Lower leg skin (tissue), 3 donors: ENCODE results near the gene DENND1A.

Experiments used
- CTCF ChIP-seq, 3 donors: fragments of 450-650 bp; IDR thresholded peaks; one replicate each; pipeline ENCODE4 v1.5.1; 2016; ENCODE audit warnings: antibody characterized with exemption in 3 of 3, mild to moderate bottlenecking in 3 of 3, moderate library complexity in 2 of 3
- POLR2A ChIP-seq, 2 donors: fragments of 450-650 bp; IDR thresholded peaks; one replicate each; pipeline ENCODE4 v1.6.1; 2016 to 2017; ENCODE audit warnings: antibody characterized with exemption in 2 of 2, mild to moderate bottlenecking in 1 of 2, moderate library complexity in 1 of 2

- no peak for TF ChIP-seq CTCF (IDR thresholded peaks at IDR 0.05)
- no peak for TF ChIP-seq POLR2A (IDR thresholded peaks at IDR 0.05)
These were observed 457.9 kb downstream of the DENND1A start for GRCh38 chr9:123471843-123472570.
